Superior temporal gyrus (tissue), 1 donor: Measurements from ENCODE around the gene TNFRSF1B.

Source experiments
- DNase-seq: peaks from one replicate; pipeline ENCODE4 v3.0.0-alpha.2; 2016; ENCODE audit errors: extremely low spot score

The TNFRSF1B gene

GRCh38 chr1:12176298-12177118 is 9.7 kb downstream of the TNFRSF1B start:
- DNase-seq = no peak

GRCh38 chr1:12177156-12177998 is 10.6 kb downstream of the TNFRSF1B start:
- no peak for DNase-seq

- no peak for DNase-seq
These were observed 11.2 kb downstream of the TNFRSF1B start for GRCh38 chr1:12177999-12178441.

- no peak for DNase-seq
These were observed 11.7 kb downstream of the TNFRSF1B start for GRCh38 chr1:12178511-12178910.

GRCh38 chr1:12179111-12179519 is 12.3 kb downstream of the TNFRSF1B start:
- no peak for DNase-seq

GRCh38 chr1:12179676-12180075 is 12.9 kb downstream of the TNFRSF1B start:
- DNase-seq = no peak

GRCh38 chr1:12180315-12180714 is 13.5 kb downstream of the TNFRSF1B start:
- peak; percentile 31 for DNase-seq

- no peak for DNase-seq
These were observed 14.1 kb downstream of the TNFRSF1B start for GRCh38 chr1:12180903-12181302.

- DNase-seq = no peak
These were observed 14.8 kb downstream of the TNFRSF1B start for GRCh38 chr1:12181568-12181967.

GRCh38 chr1:12182410-12182984 is 15.7 kb downstream of the TNFRSF1B start:
- no peak for DNase-seq

GRCh38 chr1:12183095-12183794 is 16.5 kb downstream of the TNFRSF1B start:
- DNase-seq = no peak

- DNase-seq = peak; percentile 21
These were observed 17.4 kb downstream of the TNFRSF1B start for GRCh38 chr1:12184008-12184681.

- no peak for DNase-seq
These were observed 18.5 kb downstream of the TNFRSF1B start for GRCh38 chr1:12185036-12185917.

- DNase-seq = no peak
These were observed 19.3 kb downstream of the TNFRSF1B start for GRCh38 chr1:12185918-12186678.

- DNase-seq = no peak
These were observed 19.8 kb downstream of the TNFRSF1B start for GRCh38 chr1:12186679-12186985.

GRCh38 chr1:12188115-12188514 is 21.3 kb downstream of the TNFRSF1B start:
- DNase-seq = no peak

- DNase-seq = no peak
These were observed 22.0 kb downstream of the TNFRSF1B start for GRCh38 chr1:12188657-12189327.

GRCh38 chr1:12189328-12189682 is 22.5 kb downstream of the TNFRSF1B start:
- DNase-seq = no peak
